NCI-H2227 (cell line): ENCODE data around the gene GADD45A.
"Not testable (repeated sequence)": the region's sequence is repeated elsewhere in the genome, so short reads cannot be mapped to it uniquely, and the experiment has no call there.

Experiments
- DNase-seq: peaks from one replicate; lab custom pipeline; 2025; ENCODE audit not compliant: unreplicated experiment; lab: John Stamatoyannopoulos, UW

Gene GADD45A, protein sequence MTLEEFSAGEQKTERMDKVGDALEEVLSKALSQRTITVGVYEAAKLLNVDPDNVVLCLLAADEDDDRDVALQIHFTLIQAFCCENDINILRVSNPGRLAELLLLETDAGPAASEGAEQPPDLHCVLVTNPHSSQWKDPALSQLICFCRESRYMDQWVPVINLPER

DNA sequence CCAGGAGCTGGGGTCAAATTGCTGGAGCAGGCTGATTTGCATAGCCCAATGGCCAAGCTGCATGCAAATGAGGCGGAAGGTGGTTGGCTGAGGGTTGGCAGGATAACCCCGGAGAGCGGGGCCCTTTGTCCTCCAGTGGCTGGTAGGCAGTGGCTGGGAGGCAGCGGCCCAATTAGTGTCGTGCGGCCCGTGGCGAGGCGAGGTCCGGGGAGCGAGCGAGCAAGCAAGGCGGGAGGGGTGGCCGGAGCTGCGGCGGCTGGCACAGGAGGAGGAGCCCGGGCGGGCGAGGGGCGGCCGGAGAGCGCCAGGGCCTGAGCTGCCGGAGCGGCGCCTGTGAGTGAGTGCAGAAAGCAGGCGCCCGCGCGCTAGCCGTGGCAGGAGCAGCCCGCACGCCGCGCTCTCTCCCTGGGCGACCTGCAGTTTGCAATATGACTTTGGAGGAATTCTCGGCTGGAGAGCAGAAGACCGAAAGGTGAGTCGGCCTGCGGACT, at the start of gene GADD45A:
TSS of gene GADD45A (plus strand) at position 135 of the 491 bp plus-strand sequence. CDS start at position 429, 294 bp downstream.
- DNase-seq: peak; percentile 99

DNA sequence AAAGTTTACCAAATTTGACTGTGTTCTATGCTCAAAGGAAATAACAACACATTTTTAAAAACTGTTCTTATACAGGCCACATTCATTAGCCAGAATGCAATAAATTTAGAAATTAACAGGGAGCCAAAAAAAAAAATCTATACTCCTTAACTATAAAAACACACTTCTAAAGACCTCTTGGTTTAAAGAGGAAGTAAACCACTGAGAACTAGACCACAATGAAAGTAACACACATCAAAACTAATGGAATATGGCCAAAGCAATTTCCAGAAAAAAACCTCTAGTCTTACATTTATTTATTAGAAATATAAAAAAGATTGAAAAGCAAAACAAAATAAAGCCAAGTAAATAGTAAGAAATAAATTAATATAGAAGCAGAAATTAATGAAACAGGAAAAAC, 48.9 kb upstream of the GADD45A start:
- DNase-seq: no peak

DNA sequence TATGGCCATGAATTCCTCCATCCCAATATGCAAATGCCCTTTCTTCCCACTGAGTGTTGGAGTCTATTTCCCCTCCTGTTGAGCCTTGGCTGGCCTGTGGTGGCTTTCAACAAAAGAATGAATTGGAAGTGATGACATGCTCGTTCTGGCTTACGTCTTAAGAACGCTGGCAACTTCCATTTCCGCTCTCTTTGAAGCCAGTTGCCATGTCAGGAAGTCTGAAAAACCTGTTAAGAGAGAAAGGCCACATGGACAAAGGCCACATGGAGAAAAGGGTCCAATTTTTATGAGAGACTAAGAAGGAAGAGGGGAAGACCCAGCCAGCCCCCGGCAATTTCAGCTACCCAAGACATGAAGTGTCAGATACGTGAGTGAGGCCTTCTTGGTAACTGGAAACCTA, 45.6 kb upstream of the GADD45A start:
- no peak for DNase-seq

DNA sequence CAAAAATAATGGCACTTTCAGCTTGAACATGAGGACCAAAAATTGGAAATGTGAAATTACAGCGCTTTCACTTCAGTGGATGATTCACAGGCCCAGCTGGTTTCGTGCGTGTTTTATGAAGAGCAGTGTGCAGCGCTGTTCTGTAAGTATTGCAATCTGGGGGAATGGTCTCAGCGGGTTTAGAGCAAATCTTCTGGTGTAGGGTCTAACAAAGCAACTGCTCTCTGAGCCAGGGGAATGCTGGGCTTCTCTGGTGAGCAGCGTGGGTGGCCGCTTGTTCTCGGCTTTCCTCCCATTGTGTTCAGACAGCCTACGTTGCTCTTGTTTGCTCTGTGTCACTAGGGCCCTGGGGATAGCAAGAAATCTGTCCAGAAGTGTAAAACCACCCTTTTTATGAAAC, 42.4 kb upstream of the GADD45A start:
- no peak for DNase-seq

DNA sequence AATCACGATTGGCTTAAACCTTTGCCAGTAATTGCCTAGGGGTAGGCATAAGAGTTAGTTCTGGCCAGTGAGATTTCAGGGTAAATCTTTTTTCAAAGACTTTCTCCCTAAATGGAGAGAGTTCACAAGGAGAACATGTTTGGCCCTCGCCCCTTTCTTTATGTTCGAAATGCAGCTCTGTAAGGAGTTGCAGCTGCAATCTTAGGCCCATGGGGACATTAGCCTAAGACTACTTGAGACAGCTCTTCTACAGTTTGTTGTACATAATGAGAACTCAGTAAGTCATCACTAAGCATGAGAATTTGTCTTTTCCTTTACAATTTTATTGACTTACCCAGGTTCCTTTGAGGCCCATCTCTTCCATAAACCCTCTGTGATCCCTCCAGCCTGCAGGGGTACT, 40.4 kb upstream of the GADD45A start:
- DNase-seq: no peak

DNA sequence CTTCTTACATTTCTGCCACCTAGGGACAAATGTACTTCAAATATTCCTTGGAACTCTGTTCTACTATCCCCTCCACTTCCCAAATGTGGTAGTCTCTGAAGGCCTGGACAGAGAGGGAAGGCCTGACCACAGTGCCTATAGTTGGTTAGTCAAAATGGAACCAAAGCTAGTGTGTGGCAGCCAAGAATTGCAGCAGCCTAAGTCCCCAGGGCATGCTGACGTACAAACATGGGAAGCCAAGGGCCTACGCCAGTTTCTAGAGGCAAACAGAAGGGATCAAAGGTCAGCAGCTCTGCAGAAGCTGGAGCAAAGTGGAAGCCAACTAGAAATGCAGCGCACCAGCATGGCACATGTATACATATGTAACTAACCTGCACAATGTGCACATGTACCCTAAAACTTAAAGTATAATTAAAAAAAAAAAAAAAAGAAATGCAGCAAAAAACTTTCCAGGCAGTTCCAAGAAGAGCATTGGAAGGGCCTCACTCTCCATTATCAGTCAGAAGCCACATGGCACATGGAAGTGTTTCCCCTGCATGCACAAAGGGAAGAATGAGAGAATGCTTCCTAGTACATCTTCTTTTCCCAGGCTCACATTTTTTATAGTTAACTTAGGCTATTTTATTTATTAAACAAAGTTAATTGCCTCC, 39.4 kb upstream of the GADD45A start:
- DNase-seq: peak; percentile 26

DNA sequence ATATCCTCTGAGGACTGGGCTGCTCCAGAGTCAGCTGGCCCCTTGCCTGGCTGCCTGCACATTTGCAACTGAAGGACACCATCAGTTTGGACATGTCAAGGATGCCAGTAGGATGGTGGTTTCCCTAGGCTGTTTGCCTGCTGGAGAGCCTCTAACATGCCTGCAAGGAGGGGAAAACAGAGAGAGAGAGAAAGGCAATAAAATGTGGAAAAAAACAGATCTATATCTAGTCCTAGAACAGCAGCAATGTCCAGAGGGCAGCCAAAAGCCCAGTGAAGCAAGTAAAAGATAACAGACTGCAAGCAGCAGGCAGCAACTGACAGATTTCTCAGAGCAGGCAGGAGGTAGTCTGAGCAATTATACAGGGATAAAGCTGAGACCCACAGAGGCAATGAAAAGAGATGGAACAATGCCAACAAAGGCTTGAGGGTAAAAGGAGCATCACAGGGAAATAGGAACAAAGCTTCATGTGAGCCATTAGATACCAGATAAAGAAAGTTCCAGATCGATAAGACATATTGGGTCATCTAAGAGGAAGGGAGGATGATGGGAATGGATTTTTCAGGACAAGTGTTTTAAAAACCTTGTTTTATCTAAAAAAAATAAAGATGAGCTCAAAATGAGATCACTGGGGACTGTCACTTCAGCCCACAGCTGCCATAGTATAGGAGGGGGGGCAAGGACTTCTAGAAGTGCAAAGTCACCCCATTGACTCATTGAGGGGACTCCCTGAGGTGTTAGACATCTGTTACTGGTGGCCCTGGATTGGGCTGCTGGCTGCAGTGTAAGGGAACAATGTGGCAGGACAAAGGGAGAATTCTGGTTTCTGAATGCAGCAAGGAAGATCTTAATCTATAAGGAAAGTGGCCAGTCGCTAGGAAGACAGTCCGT, 38.6 kb upstream of the GADD45A start:
- DNase-seq: peak; percentile 85

DNA sequence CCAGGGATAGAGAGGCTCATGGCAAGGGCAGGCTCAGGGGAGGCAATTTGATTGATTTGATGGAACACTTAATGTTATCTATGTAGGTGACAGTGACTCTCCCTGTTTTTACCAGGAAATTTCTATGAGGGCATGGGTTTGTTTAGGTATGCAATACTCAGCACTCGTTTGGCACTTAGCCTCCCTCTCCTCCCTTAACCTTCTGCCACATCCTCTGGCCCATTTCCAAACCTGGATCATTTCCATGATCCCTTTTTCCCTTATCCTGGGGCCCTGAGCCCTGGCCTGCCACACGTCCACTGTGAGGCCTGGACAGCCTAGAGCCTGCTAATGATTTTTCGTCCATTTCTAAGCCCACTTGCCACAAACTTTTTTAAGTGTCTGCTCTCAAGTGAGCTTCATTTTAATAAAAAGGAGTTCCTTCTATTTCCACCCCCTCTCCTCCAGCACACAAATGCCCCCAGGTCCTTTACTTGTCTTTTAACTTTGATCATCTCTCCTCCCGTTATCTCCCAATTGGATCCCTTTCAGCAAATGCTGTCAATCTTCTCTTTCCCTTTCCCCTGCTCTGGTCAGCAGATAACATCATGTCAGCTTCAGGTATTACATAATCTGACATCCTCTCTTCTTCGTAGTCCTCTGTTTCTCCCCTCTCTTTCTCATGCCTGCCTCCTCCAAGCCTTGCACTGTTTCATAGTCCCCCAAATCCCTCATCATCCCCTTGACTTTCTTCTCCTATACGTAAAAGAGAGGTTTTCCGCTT, 37.8 kb upstream of the GADD45A start:
- DNase-seq: no peak

DNA sequence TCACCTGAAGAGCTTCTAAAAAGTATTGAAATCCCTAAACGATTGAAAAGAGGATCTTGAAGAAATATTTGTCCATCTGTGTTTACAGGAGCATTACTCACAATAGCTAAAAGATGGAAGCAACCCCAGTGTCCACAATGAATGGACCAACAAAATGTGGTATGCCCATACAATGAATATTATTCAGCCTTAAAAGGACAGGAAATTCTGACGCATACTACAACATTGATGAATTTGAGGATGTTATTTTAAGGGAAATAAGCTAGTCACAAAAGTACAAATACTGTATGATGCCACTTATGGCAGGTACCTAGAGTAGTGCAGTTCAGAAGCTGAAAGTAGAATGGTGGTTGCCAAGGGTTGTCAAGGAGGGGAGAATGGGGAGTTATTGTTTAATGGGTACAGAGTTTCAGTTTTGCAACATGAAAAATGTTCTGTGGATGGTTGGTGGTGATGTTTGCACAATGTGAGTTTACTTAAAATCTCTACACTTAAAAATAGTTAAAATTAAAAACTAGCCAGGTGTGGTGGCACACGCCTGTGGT, 37.1 kb upstream of the GADD45A start:
- DNase-seq: no peak

DNA sequence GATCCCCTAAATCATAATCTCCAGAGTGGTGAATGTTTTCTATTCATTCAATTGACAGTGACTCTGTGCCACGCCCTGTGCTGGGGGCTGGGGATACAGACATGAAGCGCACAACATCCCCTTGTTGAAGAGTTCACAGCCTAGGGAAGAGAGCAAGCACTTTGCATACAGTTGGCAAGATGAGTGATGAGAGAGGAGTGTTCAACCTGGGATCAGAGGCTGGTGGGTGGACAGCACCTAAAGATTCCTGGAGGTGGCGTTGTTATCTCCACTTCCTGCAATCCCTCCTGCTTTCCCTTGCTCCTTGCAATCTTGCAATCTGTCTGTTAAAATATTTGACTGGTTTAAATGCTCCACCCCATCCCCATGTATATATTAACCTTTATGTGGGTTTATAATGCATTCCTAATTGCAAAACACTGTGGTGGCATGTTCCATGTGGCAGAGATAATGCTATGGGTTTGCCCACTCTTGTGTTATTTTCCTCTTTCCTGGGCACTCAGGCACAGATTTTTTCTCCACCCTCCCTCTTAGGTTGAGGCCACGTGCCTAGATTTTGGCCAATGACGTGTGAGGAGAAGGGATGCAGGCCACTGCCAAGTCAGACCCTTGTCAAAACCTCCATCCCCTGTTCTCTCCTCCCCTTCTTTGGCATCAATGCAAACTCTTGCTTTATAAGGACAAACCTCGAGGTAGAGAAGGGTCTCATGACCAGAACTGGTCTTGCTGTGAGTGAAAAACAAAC, 36.2 kb upstream of the GADD45A start:
- no peak for DNase-seq

DNA sequence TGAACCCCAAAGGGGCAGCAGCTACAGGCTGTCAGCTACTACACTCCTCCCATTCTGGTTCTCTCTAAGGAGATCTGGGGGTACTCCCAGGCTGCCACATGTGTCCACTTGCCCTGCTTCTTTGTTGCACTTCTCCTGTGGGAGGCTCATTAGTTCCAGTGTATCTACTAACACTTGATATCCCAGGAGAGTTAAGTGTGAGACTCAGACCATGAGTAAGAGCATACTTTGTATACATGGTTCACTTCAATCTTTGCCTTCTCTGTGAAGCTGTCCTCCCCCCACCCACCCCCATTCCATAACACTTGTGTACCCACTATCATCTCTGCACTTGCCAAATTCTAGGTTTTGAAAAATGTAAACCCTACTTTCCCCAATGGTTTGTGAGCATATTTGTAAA, 34.9 kb upstream of the GADD45A start:
- DNase-seq: no peak

DNA sequence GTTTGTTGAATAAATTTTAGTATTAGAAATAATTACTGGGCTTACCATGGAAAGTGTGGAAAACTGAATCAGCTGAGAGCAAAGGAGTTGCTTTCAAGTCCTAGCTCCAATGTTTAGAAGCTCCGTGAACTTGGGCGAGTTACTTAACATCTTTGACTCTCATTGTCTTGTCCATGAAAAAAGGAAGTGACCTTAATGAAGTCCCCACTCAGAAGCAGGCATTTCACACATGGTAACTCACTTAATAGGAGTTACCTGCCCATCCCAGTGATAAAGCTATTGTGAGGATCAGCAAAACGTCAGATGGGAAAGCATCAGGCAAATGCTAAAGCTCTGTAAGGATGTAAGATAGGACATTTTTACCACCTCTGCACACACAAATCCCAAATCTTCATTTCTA, 34.0 kb upstream of the GADD45A start:
- no peak for DNase-seq

DNA sequence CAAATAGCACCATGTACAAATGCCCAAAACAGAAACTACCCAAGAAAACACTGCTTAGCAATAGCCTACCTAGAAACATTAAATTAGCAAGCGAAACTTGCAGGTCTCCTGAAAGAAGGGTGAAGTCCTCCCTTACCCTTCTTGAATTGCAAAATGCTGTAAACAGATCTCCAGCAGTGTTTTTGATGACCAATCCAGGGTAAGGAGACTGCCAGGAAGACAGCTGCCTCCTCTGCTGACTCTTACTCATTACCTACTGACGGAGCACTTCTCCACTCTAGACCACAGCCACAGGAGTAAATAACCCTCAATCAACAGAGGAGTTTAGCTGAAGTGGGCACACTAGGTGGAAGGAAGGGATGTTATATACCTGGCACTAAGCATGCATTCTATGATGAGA, 32.2 kb upstream of the GADD45A start:
- peak; percentile 59 for DNase-seq

DNA sequence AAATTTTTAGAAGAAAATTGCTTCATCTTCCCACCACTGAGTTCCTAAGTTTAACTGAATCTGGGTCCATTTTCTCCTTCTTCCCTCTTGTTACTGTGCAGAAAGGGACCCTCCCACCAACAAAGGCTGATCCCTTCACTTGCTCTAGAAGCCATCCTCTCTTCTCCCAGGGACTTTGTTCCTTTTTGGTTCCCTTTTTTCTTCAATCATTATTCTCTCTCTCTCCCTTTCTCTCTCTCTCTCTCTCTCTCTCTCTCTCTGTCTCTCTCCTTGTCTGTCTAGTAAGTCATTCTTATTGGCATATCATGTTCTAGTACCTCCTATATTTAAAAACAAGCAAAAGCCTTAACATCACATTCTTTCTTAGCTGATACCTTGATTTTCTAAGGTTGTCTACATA, 31.7 kb upstream of the GADD45A start:
- DNase-seq: no peak

DNA sequence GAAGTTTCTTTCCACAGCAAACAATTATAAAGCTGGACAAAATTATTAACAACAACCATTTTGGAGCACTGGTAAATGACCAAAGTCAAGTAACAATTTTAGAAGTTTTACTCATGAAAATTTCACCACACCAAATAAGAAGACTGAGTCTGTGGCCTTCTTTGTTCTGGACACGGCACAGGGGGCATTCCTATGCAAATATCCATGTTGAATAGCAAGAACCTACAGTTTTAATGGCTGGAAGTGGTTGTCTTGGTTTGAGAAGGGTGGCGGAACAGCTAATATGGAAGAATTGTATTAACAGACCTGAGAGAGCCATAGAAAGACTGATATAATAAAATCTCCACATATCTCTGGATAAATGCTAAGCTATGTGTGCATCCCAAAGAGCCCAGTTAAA, 29.4 kb upstream of the GADD45A start:
- no peak for DNase-seq

DNA sequence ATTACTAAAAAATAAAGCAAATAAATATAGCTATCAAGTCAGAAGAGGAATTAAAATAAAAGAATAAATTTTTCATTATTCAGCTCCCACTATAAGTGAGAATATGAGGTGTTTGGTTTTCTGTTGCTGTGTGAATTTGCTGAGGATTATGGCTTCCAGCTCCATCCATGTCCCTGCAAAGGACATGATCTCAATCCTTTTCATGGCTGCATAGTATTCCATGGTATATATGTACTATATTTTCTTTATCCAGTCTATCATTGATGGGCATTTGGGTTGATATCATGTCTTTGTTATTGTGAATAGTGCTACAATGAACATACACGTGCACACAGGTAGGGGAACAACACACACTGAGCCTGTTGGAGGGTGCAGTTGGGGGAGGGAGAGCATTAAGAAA, 27.8 kb upstream of the GADD45A start:
- DNase-seq: not testable (repeated sequence)

DNA sequence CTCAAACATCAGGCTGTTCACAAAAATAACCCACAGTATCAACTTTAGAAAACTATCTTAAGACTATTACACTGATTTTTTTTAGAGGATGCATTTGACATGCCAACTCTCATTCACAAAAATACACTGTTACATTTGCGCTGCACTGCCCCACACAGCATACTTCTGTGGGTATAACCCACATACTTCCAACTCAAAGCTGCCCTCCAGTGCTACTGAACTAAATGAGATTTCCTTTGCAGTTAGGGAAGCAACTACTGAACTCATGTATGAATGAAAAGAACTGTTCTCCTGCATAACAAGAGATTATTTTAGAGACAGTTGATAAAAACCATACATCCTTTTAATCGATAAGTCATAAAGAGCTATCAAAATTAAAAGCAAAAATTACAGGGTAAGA, 25.8 kb upstream of the GADD45A start:
- DNase-seq: no peak

DNA sequence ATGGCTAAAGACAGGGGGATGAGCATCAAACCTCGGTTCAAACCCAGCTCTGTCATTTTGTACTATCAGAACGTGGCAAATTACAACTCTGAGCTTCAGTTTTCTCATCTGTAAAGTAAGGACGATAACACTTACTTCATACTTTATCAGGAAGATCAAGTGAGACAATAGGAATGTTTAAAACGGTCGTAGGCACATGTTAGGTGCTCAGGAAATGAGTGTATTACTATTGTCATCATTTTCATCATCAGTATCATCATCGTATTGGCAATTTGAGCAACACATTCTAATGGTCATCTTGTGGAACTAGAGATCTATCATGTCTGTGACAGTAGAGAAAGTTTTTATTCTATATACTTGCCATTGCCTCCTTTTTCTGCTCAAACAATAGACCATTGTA, 22.1 kb upstream of the GADD45A start:
- no peak for DNase-seq

DNA sequence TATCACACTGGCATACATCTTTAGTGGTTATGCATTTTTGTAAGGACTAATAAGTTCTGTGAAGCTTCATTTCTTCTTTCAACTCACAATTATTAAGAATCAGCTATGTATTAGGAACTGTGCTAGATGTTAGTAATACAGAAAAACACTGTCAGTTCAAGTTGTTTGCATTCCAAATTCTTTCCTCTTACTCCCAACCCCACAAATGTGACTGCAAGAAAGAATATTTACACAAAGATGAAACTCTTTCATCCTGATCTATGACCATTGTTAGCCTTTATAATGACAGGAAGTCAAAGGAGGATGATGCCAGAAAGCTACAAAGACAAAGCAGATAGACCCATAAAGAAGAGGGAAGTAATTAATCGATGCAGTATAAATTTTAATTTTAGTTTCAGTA, 21.0 kb upstream of the GADD45A start:
- DNase-seq: no peak

DNA sequence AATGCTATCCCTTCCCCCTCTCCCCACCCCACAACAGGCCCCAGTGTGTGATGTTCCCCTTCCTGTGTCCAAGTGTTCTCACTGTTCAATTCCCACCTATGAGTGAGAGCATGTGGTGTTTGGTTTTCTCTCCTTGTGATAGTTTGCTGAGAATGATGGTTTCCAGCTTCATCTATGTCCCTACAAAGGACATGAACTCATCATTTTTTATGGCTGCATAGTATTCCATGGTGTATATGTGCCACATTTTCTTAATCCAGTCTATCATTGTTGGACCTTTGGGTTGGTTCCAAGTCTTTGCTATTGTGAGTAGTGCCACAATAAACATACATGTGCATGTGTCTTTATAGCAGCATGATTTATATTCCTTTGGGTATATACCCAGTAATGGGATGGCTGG, 19.7 kb upstream of the GADD45A start:
- not testable (repeated sequence) for DNase-seq
